Ureter (tissue), 1 donor: ENCODE data around the gene MAML3. TPM values are rescaled to one million over a fixed set of nuclear protein-coding genes. Genes with fewer than 3 reads are reported as not detected.

Experiments
- DNase-seq: peaks from one replicate; pipeline ENCODE4 v3.0.0-alpha.2; 2020; ENCODE audit warnings: low spot score
- total RNA-seq: library from RNA; stranded (reverse); gene quantifications from one replicate; pipeline ENCODE4 v1.2.4, GENCODE V29; 2023
- donor health status: DM: yes; HTN: yes; CAD: no.

MAML3 gene
- total RNA-seq, 1 donor from 2014 or later, result 23.4 TPM

DNA sequence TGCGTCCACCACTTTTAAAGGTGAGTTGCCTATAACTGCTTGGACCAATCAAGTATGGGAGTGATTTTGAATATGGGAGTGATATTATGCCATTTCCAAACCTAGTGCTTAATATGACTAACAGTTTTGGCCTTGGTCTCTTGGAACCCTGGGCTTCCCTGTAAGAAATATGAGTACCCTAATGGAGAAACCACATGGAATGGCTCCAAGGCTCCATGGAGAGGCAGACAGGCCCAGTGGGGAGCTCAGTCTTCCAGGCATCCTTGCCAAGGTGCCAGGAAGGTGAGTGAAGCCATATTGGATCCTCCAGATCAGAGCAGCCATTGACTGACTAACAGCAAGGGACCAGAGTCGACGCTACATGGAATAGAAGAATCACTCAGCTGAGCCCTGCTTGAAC, 53.2 kb downstream of the MAML3 start:
- DNase-seq, result no peak

DNA sequence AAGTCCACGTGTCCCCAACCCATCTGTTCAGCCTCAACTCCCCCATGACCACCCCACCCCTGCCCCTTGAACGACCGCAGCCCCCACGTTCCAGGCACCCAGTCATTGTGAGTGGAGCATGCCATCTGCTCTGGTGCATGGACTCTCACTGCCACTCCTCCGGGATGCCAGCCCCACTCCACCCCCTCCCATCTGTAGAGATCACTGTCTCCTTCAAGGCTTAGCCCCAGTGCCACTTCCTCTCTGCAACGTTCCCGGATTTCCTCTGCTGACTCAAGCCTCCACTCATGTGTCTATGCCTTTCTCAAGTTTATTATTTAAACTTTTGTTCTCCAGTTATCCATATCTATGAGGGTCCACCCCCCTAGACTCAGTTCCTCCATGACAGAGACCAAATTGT, 54.0 kb downstream of the MAML3 start:
- no peak for DNase-seq

DNA sequence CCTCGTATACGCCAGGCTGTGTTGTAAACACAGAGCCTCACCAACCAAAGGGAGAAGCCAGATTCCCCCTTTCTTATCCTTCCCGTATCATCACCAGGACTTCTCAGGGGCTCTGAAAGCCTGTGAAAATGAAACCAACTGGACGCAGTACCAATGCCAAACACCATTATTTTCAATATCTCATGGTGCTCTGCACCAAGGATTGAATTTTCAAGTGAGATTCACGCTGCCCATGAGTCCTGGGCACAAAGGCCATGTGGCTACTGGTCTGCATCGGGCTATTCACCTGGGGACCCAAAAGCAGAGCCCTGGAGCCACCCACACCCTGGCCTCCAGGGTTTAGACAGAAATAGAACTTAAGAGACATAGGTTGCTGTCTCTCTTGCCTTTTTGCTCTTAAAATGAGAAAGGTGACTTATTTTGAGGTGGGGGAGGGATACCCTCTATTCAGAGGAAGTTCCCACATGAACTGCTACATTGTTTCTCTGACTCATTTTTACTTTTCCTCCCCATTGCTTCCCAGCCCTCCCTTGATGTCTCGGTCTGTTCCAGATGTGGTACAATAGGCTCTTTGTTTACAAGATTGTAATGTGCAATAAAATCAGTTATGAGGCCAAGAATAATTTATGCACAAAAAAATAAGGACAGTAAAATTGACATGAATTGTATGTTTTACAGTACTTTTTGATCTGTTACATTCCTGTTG, 55.4 kb downstream of the MAML3 start:
- DNase-seq, result no peak

DNA sequence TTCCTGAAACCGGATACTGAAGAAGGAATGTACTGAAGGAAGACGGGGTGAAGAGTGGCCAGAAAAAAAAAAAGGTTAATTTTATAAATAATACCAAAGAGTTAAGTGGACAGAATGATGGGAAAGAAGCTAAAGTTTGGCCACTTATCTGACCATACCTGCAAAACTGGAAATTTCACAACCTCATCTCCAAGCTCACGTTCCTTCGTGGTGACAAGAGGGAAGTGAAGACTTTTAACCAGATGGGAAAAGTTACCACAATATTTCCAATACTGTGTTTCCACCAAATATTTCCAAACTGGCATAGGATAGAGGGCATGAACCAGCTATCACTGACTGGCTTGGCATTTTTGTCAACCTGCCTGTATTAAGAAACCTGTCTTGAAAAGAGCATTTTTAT, 56.4 kb downstream of the MAML3 start:
- no peak for DNase-seq

DNA sequence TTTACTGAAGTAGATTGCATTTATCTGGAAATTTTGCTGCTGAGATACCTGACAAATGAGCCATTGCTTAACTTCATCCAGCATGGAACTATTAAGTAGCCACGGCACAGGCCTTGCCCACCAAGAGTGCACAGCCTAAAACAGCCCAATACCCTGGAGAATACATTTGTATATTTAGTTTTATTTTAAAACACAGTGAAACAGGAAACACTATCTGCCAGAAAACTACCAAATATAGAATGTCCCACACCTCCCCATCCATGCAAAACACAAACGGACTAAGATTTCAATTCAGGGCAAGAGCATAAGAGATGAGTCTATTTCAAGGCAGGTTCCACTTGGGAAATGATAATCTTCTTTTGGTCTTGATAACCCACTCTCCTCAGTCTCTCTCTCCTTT, 57.1 kb downstream of the MAML3 start:
- DNase-seq, result no peak

DNA sequence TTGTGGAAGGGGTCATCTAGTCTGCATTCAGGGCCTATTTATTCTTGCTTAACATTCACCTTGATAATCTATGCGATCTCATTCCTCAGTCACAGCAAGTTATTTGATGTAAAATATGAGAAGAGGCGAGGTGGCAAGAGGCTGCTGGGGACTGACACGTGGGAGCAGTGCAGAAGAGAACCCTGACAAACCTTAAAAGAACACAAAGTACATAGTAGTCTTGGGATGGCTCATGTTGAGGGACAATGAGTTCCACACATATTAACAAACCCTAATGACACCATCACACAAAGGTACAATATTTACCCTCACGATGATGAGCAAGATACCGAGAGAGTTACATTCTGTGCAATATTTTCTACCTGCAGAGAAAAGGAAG, 57.5 kb downstream of the MAML3 start:
- DNase-seq, result no peak

DNA sequence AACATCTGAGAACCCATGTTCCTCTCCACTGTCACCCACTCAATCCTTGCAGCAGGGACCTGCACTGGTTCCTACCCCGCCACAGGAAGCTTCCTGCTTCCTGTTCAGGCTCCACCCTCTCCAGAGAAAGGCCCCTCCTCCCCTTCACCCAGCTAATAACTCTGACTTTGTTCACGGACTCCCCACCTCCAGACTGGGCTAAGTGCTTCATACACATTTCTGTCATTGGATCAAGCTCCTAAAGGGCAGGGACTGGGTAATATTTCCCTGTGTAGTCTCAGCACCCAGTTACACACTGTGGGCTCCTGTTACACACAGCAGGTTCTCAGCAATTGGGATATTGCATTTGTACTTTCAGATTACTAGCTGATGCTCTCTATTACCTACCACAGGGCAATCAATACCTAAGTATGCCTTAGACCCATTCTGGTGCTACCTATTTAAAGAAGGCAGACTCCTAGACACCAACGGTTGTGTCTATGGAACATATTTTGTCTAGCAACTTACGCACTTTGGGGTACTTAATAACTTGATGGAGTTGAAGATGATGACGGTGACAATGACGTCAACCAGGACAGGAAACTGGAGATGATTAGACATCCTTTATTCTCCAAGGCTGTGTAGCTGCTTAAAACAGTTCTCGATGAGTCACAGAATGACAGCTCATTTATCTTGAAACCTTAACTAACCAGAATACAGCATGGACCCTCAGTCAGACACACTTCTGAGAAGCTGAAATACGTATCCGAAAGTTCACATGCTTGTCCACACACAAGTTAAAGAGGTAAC, 58.1 kb downstream of the MAML3 start:
- DNase-seq, result no peak

DNA sequence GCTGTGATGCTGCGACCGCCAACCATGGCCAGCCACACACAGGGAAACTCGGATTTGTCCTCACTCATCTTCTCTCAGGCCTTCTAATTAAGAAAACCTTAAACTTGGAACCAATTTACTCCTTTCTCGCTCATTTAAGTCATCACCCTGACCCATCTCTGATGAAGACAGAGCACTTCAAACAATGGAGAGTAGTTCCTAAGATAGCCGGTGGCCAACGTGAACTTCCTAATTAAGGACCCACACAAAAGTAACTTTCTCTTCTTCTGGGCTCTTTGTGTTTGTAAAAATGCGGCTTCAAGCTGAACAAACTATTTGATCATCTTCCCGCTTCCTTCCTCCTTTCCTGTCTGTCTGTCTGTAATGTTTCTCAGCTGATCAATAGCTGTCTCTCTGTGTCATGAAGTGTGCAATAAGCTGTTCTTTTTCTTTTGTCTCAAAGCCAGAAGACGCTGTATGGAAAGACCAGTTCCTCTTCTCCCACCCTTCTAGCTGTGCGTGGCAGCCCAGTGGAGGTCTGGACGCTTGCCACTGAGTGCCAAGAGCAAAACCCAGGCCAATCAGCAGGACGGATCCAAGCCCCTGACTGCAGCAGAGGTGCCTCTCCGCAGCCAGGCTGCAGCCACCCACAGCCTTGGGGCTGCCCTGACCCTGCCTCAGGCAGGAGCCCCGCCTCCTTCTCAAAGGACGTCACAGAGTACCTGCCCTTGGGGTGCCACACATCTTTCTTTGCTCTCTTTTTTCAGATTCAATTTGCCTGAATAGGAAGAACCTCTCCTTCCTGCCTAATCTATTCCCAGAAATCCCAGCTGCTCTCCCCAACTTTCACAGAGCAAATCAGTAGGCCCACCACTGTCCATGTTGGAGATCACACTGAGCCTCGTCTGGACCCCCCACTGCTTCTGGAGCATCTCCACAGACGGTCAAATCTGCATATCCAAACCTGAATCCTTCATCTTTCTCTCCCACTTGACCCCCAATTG, 59.3 kb downstream of the MAML3 start:
- DNase-seq, result peak; percentile 65

DNA sequence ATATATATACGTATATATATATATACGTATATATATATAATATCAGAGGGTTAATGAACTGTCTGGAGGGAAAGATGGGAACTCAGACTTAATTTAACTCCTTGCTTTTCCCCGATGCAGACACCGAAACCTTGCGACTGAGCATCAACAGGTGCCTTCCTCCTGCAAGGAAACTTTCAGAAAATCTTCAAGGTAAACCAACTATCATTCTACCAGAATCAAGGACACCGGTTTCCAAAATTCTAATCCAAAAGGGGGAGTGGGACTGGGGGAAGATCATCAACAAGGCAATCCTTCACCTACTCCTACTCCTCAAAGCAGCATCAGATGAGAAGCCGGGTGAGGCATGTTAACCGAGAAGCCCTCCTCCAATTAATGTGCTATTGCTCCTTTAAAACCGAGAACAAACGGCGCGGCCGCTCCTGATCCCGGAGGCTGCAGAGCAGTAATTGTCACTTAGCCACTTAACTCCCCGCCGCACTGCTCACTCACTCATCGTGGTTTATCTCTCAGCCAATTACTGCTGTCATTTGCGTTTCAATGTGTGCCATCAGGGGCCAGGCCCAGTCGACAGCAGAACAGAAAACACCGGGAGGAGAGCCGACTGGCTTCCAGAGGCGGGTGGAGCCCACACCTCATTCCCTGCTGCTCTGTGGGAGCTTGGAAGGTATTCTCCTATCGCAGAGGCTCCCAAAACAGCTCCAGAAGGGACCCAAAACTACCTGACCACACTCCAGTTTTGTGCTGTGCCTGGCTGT, 61.7 kb downstream of the MAML3 start:
- DNase-seq, result no peak

DNA sequence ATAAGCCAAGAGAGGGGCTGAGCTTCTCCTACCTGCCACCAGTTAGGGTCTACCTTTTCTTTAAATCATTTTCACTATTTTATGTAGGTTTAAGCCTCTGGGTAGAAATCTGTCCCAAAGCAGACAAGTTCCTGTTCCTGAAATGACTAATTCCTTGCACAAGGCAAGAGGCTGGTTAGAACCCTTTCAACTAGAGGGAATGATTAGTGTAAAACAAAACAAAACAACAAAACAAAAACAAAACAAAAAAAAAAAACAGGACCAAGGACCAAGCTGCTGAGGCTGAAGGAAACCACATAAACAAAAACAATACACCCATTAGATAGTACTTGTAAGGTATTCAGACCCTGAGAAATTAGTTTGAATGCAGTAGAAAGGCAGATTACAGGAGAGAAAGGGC, 62.7 kb downstream of the MAML3 start:
- DNase-seq, result no peak

DNA sequence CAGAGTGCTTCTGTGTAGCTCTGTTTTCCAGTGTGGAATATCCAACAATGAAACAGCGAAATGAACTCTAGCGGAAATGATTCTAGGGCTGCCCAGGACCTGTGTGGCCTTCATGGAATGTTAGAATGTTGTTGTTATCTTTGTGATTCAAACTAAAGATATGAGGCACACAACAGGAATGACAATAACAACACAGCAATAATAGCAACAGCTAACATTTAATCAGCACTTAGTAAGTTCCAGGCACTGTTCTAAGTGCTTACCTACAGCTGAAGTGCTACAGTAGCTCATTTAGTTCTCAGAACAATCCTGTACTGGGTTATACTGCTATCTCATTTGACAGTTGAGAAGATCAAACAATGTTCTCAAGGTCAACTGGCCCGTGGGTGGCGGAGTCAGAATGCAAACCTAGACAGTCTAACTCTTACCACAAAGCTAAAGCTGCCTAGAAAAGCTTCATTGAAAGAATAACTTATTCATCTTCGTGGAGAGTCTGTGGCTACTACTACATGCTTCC, 63.7 kb downstream of the MAML3 start:
- DNase-seq, result no peak

DNA sequence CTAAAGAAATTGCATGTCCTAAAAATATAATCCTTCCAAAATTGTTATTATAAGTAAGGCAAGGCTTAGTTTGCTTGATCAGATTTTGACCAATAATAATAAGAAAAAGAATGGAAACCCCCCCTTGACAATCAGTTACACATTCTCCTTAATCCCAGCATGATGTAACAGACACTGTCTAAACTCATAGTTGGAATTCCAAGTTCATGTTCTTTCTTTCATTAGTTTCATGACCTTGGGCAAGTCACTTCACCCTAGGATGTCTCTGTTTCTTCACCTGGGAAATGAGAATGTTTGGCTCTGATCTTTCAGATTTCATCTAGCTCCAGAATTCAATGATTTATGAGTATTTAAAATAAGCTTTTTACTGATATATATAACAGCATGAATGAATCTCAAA, 64.8 kb downstream of the MAML3 start:
- no peak for DNase-seq

DNA sequence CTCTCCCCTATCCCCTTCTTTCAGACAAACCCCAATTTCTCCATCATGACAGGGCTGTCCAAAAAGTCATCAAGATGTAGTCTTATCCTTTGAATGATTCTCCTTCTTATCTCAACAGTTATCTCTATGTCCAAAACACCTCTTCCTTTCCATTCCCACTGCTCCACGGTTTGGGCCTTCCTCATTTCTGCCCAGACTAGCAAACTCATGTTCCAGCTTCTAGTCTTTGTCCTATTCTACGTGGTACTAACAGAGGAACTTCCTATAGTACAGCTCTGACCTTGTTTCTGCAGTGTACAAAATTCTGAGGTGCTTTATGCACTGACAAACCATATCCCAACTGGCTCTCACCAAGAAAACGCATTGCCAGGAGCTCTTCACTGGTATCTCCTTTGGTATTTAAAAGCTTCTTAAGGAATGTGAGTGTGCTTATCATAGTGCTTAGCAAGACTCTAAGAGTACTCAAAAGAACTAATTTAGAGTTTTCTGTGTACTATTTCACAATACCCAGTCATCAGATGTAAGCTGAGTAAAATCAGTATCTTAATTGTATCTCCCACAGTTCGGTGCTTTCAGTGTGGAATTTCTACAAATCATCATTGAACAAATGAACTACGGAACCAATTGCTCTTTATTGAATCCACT, 65.5 kb downstream of the MAML3 start:
- no peak for DNase-seq

DNA sequence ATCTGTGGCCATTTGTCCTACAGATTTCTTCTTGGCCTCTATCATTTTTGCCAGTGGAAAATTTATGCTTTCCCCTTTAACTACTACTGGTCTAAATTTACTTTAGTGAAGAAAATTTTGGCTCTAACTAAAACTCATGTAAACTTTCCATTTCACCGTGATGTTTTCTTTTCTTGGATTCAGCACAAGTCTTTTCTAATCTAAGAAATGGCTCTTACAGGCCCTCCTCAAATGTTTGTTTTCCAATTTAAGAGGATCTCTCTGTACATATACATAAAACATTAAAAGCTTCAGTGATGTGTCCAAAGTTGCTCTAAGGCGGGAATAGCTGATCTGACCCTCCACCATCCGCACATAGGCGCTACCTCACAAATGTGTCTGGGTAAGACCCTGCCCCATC, 68.1 kb downstream of the MAML3 start:
- DNase-seq, result no peak

DNA sequence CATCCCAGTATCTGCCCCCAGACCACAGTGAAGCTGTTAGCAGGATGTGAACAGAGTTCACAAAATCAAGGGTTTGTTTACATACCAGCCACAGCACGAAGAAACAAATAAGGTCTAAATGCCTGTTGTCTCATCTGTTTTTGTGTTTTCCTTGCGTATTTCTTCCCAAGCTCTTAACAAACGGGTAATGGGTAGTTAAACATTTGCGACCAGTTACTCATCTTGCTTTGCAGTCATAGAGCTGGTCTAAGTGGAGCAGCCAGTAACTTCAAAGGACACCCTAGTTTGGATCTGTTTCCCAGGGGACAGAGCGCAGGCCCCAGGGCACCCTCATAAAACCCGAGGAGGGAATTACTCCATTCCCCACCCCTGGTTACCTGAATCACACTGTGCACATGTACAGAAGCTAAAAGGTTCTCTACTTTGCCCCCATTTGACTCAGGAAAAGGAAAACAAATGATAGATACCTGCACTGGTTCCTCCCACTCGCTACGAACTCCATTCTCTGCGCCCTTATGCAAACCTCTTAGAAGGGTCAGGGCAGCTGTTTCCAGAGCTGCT, 68.8 kb downstream of the MAML3 start:
- no peak for DNase-seq

DNA sequence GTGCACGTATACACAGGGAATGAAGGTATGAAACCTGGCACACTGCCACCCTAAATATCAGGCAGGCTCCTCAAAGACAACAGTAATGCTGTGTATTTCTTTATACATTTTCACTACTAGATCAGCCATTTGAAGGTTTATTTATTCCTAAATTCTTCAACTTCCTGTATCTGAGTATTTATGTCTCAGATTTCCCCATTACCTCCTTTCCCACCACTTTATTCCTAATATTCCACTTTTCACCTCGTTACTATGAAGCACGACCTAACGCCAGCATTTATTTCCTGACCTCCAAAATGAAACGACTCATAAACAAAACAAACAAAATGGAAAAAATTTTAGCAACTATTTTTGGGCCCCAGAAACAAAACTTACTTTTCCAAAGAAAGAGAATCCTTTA, 69.6 kb downstream of the MAML3 start:
- DNase-seq, result no peak

DNA sequence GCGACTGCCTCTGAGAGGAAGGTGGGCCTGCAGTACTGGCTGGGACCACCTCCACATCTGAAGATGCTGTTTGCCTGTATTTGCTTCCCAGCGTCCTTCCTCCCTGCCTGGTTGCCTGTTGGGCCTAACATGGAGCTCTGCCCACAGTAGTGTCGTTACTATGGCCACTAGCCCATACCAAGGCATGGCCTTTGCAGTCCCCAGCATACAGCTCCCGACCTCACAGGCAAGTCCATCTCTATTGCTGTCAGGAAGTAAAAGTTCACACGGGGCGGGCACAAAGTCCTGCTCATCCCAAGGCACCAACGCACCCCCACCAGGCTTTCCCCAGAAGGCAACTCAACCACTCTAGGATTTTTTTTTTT, 71.6 kb downstream of the MAML3 start:
- DNase-seq, result no peak

DNA sequence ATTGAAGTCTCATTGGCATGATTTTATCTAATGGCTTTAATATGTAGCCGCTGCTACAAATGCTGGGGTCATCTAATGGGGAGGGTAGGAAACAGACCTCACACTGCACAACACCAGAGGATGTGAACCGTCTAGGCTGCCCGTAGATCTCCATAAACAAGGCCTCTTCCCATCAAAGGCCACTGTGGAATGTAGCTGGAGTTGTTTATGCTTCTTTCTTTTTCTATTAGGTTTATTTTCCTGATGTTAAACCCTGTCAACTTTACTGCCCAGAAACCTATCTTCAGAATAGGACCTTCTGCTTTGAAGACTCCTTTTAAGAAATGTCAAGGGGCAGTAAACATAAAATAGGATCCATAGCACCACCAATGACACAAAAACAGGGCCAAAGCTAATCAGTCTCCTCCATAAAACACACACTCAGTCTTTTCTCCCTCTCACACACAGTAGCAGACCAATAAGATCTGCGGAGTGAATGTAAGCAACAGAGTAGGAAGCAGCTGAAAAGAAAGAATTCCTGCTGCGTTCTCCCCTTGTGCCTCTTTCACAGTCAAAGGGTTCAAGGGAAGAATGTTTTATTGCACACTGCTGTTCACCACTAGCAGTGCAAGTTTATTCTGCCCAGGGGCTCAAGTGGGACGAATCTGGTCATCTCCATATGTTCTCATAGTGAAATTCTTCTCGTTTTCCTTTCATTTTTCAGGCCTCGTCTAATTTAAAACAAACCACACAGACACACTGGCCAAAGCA, 72.2 kb downstream of the MAML3 start:
- DNase-seq, result no peak

DNA sequence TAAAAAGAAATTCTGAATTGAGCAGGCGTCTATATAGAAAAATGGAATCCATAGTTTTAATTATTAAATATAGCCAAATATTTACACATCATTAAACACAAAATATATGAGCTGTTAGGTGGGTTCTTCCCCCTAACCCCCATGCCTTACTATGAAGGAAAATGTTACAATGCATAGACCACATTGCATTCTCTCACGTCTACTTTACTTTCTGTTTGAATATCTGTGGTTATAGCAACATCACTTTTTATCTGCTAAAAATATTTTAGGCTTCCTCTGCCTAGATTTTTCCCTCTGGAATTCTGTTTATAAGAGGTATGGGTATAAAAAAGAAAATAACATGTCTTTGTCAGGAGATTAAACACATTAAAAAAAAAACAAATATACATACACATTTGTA, 73.1 kb downstream of the MAML3 start:
- DNase-seq, result no peak

DNA sequence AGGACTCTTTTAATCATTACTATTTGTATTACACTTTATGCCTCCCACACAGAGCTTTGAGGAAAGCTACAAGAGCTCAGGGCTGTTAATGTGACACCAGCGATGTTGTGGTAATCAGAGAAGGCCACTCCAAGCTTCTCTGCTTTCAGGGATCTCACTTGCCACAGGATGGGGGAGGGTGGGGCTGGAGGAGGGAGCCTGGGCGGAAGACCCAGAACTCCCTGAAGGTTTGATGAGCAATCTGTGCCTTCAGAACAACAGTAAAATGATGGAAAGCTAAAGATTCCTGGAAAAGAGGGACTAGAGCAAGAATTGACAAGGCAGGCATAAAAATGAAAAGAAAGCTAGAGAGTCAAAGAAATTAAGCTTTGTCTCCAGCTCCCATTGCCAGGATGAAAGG, 75.6 kb downstream of the MAML3 start:
- no peak for DNase-seq
